NCI-H2107 (cell line): ENCODE results near the gene SLF1.
"Not testable (repeated sequence)": the region's sequence is repeated elsewhere in the genome, so short reads cannot be mapped to it uniquely, and the experiment has no call there.

Experiments
- DNase-seq: peaks from one replicate; lab custom pipeline; 2025; lab: John Stamatoyannopoulos, UW

Gene SLF1

GRCh38 chr5:94618493-94619328, at the start of gene SLF1, which contains the start of gene KIAA0825:
Gene SLF1, plus strand, starts transcription at chr5:94618669. Its CDS starts 10,142 bp downstream, at chr5:94628811.
Gene KIAA0825, minus strand, starts transcription at chr5:94618604. Its CDS starts 81,478 bp downstream, at chr5:94537126.
- DNase-seq = peak; percentile 48

DNA sequence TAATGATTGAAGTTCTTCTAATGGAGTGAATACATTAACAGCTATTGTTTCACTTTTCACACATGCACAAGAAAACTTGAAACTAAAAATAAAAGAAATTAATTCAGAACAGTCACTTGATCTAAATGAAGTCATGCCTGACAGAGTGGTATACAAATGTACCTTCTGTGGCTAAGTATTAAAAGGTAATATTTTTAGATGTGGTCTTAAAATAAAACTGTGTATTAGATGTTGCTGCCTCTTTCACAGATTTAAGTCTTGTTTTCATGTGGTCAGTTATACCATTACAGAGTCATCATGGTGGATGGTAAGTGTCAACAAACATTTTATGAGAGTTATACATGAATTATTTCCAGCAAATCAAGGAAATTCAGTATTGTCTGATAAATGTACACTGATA, 47.1 kb upstream of the SLF1 start:
- DNase-seq = no peak

GRCh38 chr5:94573349-94573748, 45.1 kb upstream of the SLF1 start:
- DNase-seq = not testable (repeated sequence)

GRCh38 chr5:94575196-94575595, 43.3 kb upstream of the SLF1 start:
- no peak for DNase-seq

- no peak for DNase-seq
Observed at GRCh38 chr5:94577466-94578245, 40.8 kb upstream of the SLF1 start.

DNA sequence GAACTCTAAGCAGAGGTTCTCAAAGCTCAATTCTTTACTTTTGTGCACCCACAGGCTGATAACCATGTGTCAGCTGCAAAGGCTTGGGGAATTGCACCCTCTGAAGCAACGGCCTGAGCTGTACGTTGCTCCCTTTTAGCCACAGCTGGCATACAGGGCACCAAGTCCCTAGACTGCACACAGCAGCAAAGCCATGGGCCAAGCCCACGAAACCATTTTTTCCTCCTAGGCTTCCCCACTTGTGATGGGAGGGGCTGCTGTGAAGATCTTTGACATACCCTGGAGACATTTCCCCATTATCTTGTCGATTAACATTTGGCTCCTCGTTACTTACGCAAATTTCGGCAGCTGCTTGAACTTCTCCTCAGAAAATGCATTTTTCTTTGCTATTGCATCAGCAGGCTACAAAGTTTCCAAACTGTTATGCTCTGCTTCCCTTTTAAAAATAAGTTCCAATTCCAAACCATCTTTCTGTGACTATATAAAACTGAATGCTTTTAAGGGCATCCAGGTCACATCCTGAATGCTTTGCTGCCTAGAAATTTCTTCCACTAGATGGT, 23.1 kb upstream of the SLF1 start:
- DNase-seq = no peak

GRCh38 chr5:94613583-94613982, 4.9 kb upstream of the SLF1 start:
- no peak for DNase-seq

GRCh38 chr5:94614156-94614805, 4.2 kb upstream of the SLF1 start:
- no peak for DNase-seq

GRCh38 chr5:94615862-94616261, 2.6 kb upstream of the SLF1 start:
- no peak for DNase-seq

- DNase-seq = no peak
Observed at GRCh38 chr5:94618029-94618492, 408 bp upstream of the SLF1 start.

GRCh38 chr5:94620256-94620655, 1.8 kb downstream of the SLF1 start:
- no peak for DNase-seq

- DNase-seq = no peak
Observed at GRCh38 chr5:94621763-94622162, 3.3 kb downstream of the SLF1 start.

- no peak for DNase-seq
Observed at GRCh38 chr5:94623011-94623410, 4.5 kb downstream of the SLF1 start.

DNA sequence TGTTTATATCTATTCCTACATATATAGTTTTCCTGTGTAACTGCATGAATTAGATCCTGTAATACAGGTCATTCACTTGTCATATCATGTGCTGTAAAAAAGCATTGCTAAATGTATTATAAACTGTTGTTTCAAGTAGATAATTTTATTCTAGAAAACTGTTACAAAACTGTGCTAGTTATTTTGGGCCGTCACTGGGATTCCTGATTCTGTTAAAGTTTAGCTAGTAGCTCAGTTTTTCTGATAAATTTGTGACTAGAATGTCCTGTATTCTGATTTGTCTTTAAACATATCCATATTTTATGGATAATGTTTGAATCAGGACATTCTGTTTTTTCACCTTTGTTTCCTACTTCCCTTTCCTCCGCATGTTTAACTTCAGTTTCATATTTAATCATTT, 5.4 kb downstream of the SLF1 start:
- no peak for DNase-seq

DNA sequence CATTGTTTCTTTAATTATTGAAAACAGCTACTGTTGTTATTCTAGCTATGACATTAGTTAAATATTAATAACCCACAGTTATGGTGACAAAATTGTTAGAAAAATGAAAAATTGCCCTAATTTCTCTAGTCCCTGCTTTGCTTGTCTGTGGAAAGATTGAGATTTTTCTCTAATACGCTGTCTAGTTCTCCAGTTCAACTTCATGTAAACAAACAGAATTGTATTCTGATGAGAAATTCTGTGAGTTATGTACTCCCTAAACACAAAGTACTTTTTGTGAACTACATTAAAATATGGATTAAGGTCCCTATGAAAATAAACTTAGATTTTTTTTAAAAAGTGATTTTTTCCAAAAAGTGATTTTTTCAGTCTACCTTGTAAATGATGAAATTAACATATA, 8.7 kb downstream of the SLF1 start:
- DNase-seq = no peak

DNA sequence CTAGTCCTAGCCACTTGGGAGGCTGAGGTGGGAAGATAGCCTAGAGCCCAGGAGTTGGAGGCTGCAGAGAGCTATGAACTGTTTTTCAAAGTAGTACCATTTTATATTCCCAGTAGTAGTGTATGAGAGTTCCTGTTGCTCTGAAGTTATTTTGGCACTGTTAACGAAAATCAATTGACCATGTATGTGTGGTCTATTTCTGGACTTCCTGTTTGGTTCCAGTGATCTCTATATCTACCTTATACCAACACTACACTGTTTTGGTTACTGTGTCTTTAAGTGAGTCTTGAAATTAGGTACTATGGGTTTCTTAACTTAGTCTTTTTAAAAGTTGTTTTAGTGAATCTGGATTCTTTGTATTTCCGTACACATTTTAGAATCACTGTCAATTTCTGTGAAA, 13.6 kb downstream of the SLF1 start:
- no peak for DNase-seq

GRCh38 chr5:94640176-94640575, 21.7 kb downstream of the SLF1 start:
- no peak for DNase-seq

DNA sequence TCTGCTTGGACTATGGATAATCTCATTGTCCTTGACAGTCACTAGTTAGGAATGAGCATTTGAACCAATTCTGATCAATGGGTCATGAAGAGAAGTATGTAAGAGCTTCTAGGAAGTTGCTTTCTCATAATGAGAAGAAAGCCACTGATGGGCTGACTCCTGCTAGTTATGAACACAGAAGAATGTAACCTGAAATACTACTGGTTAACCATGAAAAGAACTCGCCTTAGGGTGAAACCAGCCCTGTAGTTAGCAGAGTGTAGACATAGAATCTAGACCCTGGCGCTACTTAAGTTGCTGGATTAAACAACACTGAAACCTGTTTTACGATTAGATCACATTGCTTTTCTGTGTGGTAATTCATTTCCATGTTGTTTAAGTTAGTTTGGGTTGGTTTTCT, 26.6 kb downstream of the SLF1 start:
- DNase-seq = no peak

DNA sequence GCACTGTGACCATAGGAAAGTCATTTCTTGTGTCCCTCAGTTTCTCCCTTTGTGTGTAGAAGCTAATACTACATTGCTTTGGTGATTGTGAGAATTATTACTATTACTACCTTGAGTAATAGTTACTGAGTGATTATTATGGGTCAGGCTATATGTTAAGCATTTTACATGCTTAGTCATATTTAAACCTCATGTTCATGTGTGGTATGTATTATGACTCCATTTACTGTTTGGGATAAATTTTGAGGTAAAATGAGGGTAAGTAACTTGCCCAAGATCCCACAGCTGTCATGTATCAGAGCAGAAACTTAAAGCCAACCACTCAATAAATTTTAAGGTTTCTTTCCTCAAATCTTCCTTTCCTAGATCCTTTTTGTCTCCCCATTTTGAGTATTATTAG, 28.3 kb downstream of the SLF1 start:
- no peak for DNase-seq

DNA sequence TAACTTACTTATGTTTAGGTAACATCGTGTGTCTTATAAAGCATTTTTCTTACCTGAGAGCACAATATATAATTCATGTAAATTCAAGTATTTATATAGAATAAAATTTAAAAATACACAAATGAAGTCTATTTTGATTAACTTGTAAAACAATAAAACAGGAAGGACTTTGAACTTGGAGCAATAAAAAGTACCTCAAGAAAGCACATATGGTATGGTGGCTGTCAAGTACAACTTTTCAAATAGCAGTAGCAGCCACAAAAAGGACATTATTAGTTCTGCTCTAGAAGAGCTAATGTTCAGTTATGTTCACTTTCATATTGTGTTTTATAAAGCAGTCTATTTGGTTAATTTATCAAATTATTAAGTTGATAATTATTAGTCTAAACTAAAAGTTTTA, 31.4 kb downstream of the SLF1 start:
- no peak for DNase-seq

GRCh38 chr5:94658272-94658671, 39.8 kb downstream of the SLF1 start:
- no peak for DNase-seq

DNA sequence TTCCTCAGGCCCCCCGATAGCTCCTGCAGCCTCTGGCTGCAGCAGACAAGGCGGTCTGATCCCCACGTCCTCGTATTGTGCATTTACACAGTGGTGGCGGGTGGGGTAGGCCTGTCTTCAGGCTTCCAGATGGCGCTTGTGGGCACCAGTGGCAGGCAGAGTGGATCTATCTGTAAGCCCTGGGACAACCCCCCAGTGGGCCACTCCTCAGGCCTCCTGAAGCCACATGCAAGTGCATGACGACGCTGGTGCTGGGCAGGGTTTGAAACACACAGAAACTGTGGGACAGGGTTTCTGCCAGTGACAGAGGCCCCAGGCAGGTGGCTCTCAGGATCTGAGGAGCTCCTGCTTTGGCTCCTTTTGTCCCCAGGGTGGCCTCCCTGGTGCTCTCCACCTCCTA, 42.0 kb downstream of the SLF1 start:
- no peak for DNase-seq
